ENCODE data around the gene FIG4. TPM values are rescaled to one million over a fixed set of nuclear protein-coding genes. Genes with fewer than 3 reads are reported as not detected.
"Not testable (repeated sequence)": the region's sequence is repeated elsewhere in the genome, so short reads cannot be mapped to it uniquely, and the experiment has no call there.

Gene FIG4
- 9.4 and 17.9 TPM in 2 replicates for total RNA-seq (2014; rRNA removed; shearing (Covaris generic); ENCODE audit: low replicate concordance)

DNA sequence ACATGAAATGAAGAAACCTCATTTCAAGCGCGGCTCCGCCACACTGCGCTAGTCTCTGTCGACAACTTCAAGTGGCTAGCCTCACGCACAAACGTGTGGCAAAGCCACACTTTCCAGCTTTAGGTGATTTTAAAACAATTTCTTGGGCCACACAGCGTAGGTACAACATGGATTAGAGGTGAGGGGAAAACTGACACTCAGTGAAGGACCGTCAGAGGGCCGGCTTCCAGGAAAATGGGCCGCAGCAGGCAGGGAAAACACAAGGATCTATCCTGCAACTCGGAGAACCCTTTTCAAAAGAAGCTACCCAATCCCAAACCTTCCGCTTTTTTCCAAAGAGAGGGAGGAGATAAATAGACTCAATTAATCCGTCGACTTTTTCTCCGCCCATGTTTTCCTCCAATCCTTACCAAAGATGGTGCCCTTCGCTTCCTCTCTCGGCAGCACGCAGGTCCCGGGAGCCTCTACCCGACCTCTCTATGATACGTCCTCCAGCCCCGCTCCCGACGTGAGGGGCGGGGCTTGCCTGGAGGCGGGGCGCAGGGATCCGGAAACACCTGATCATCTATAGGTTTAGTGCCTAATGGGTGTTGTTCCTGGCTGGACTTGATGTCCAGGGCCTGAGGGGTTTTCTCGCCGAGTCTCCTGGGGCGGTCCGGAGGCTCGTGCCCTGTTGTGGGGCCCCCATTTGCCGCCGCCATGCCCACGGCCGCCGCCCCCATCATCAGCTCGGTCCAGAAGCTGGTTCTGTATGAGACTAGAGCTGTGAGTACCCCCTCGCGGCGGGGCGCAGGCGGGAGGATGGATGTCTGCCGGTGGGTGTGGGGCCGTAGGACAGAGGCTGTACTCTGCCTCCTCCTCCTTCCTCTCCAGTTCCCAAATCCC lies at the start of gene FIG4, which contains the start of gene AK9:
Gene FIG4, plus strand, starts transcription at position 560 of the 885 bp plus-strand sequence. Its CDS starts 140 bp downstream, at position 700.
Gene AK9, minus strand, starts transcription at position 466 of the 885 bp plus-strand sequence. CDS start 15,457 bp downstream, outside the sequence.
- in situ Hi-C loops (cut with HindIII; ENCODE audit: low pct_unique_long_range_greater_than_20kb, low sequenced_read_pairs) = no loop called here
- peak; percentile 87 for DNase-seq (ENCODE audit: low read depth)

DNA sequence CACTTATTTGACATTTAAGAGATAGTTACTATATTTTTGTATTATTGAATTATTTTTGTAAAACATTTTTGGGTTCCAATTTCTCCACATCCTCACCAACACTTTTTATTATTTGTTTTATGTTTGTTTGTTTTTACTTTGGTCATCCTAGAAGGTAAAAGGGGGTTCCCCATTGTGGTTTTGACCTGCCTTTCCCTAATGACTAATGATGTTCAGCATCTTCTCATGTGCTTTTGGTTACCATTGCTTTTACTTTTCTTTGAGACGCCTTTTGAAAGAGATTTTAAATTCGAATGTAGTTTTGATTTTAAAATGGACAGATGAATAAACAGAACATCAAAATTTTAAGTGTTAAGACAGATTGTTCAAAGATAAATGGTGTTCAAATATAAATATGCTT lies 47.0 kb upstream of the FIG4 start:
- in situ Hi-C loops (cut with HindIII; ENCODE audit: low pct_unique_long_range_greater_than_20kb, low sequenced_read_pairs) = no loop called here
- no peak for DNase-seq (ENCODE audit: low read depth)

- no peak for DNase-seq (ENCODE audit: low read depth)
- in situ Hi-C loops (cut with HindIII; ENCODE audit: low pct_unique_long_range_greater_than_20kb, low sequenced_read_pairs) = no loop called here
Measured at GRCh38 chr6:109653264-109653663, 37.8 kb upstream of the FIG4 start.

GRCh38 chr6:109655761-109656262 lies 35.3 kb upstream of the FIG4 start:
- in situ Hi-C loops (cut with HindIII; ENCODE audit: low pct_unique_long_range_greater_than_20kb, low sequenced_read_pairs) = no loop called here

DNA sequence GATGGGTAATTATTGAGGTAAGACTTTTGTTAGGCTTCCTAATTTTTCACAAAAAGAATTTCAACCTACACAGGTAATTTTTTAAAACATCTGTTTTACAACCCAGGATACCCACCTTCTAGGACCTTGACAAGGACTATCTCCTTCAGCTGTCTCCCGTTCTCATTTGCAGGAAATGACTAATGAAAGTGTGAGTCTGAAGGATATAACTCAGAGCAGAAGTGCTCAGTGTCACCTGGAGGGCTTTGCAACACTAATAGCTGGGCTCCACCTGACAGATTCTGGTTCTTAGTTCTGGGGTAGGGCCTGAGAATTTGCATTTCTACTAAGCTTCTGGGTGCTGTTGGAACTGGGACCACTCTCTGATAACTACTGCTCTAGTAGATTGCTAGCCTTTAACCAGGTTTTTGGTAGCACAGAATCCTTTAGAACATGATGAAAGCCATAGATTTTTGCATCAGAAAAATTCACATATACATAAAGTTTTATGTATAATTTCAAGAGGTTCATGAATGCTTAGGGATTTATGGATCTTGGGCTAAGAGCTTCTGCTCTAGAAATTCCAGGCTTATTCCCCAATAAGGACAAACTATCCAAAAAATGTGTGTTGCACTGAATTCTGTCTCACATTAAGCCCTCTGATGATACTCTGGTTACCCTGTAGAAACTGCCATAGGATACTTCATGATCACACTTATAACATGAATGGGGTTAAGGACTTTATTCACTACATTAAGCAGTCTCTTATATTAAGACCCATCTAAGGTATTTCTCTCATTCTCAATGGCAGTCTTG lies 30.4 kb upstream of the FIG4 start:
- in situ Hi-C loops (cut with HindIII; ENCODE audit: low pct_unique_long_range_greater_than_20kb, low sequenced_read_pairs) = no loop called here
- no peak for DNase-seq (ENCODE audit: low read depth)

More at GRCh38 chr6:109655761-109656262, 35.3 kb upstream of the FIG4 start:
- DNase-seq (ENCODE audit: low read depth) = no peak

DNA sequence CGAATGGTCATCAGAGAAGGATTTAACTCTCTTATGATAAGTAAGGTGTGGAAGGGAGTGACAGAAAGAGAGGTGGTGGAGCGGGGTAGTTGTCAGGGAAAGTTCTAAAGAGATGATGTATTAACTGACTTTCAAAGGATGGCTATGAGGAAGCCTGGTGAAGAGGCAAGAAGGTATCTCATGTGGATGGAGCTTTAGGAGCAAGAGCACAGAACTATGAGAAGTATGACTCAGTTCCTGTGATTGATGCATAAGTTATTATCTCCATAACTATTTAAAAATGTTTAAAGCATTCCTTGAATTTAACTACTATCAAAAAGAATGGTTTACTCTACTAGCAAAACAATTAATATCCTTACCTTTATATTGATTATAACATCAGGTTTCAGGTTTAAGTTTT lies 28.9 kb upstream of the FIG4 start:
- in situ Hi-C loops (cut with HindIII; ENCODE audit: low pct_unique_long_range_greater_than_20kb, low sequenced_read_pairs) = no loop called here
- DNase-seq (ENCODE audit: low read depth) = no peak

DNA sequence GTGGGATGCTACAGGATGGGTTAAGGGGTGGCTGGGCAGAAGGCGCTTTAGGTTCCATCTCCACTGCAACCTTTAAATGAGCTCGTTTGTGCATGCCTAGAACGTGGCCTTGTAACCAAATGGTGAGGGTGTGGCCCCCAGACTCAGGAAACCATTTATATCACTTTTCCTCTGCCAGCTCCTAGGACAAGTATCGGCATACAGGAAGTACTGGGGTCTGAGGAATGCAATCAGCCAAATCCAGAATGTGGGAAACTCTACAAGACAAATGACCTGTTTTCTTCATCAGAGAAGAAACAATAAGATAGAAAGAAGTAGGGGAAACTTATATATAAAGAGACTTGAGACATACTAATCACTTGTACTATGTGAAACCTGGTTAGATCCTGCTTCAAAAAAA lies 21.3 kb upstream of the FIG4 start:
- in situ Hi-C loops (cut with HindIII; ENCODE audit: low pct_unique_long_range_greater_than_20kb, low sequenced_read_pairs) = no loop called here

GRCh38 chr6:109671733-109672132 lies 19.4 kb upstream of the FIG4 start:
- DNase-seq (ENCODE audit: low read depth) = no peak
- in situ Hi-C loops (cut with HindIII; ENCODE audit: low pct_unique_long_range_greater_than_20kb, low sequenced_read_pairs) = no loop called here

More for the DNA sequence above, 21.3 kb upstream of the FIG4 start:
- DNase-seq (ENCODE audit: low read depth) = no peak

DNA sequence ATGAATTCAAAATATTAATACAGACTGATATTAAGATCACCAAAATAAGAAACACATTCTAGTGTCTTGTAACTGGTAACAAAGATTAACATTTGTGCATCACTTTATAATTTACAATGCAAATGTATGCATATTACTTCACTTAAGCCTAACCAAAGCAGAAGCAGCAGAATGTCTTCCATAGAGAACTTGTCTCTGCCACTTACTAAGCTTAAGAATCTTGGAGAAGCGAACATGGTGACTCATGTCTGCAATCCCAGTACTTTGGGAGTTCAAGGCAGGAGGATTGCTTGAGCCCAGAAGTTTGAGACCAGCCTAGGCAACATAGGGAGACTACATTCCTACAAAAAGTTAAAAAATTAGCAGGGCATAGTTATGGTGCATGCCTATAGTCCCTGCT lies 18.9 kb upstream of the FIG4 start:
- in situ Hi-C loops (cut with HindIII; ENCODE audit: low pct_unique_long_range_greater_than_20kb, low sequenced_read_pairs) = no loop called here
- DNase-seq (ENCODE audit: low read depth) = no peak

DNA sequence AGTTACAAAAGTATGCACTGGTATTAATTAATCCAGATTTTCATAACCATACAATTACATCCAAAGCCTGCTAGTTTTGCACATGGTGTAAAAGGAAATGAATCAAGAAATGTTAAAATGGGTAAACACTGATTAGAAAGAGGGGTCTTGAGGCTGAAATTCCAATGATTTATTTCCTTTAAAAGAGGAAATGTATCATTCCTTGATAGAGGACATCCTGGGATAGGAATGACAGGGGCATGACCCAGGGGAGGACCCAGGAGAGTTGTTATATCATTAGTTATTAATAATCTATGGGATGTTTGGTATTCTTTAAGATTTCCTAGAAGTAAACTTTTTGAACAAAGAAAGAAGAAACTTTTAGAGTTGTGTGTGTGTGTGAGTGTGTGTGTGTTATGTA lies 18.3 kb upstream of the FIG4 start:
- no peak for DNase-seq (ENCODE audit: low read depth)
- in situ Hi-C loops (cut with HindIII; ENCODE audit: low pct_unique_long_range_greater_than_20kb, low sequenced_read_pairs) = no loop called here

DNA sequence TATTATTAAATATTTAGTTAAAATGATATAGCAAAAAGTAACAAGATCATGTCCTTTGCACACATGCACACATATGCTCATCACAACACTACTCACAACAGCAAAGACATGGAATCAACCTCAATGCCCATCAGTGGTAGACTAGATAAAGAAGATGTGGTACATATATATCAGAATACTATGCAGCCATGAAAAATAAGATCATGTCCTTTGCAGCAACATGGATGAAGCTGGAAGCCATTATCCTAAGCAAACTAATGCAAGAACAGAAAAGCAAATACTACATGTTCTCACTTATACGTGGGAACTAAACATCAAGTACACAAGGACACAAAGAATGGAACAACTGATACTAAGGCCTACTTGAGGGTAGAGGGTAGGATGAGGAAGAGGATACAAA lies 14.4 kb upstream of the FIG4 start:
- in situ Hi-C loops (cut with HindIII; ENCODE audit: low pct_unique_long_range_greater_than_20kb, low sequenced_read_pairs) = no loop called here
- DNase-seq (ENCODE audit: low read depth) = no peak

GRCh38 chr6:109678240-109678639 lies 12.9 kb upstream of the FIG4 start:
- in situ Hi-C loops (cut with HindIII; ENCODE audit: low pct_unique_long_range_greater_than_20kb, low sequenced_read_pairs) = no loop called here
- no peak for DNase-seq (ENCODE audit: low read depth)

DNA sequence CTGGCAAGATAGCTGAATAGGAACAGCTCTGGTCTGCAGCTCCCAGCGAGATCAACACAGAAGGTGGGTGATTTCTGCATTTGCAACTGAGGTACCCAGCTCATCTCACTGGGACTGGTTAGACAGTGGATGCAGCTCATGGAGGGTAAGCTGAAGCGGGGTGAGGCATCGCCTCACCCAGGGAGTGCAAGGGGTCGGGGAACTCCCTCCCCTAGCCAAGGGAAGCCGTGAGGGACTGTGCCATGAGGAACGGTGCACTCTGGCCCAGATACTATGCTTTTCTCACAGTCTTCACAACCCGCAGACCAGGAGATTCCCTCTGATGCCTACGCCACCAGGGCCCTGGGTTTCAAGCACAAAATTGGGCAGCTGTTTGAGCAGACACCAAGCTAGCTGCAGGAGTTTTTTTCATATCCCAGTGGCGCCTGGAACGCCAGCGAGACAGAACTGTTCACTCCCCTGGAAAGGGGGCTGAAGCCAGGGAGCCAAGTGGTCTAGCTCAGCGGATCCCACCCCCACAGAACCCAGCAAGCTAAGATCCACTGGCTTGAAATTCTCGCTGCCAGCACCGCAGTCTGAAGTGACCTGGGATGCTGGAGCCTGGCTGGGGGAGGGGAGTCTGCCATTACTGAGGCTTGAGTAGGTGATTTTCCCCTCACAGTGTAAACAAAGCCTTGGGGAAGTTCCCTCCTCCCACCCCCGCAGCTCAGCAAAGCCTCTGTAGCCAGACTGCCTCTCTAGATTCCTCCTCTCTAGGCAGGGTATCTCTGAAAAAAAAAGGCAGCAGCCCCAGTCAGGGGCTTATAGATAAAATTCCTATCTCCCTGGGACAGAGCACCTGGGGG lies 12.2 kb upstream of the FIG4 start:
- DNase-seq (ENCODE audit: low read depth); in situ Hi-C loops (cut with HindIII; ENCODE audit: low pct_unique_long_range_greater_than_20kb, low sequenced_read_pairs): not testable (repeated sequence)

DNA sequence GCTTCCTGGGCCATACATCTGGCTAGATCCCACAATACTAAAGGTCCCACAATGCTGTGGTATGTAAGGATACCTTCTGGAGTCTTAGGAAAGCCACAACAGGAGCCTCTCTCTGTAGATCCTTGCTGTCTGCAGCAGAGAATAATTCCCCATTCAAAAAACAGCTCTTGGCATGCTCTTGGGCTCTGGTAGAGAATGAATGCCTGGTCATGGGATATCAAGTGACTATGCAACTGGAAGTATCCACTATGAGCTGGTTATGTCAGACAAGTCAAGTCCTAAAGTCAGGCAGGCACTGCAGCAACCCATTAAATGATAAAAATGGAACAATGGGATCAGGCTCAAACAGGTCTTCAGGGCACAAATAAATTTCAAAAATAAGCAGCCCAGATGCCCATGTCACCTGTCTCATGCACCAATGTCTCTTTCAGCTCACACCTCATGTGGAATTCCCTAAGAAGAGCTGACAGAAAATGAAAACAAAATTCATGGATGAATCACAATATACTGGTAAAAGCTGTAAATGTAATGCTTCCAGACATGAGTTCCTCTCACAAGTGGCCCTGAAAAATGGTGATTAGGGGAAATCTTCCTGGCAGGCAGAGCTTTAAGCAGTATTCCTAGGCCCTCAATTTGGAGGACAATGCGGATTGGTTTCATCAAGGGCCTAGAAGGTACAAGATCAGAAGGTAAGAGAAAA lies 4.4 kb upstream of the FIG4 start:
- in situ Hi-C loops (cut with HindIII; ENCODE audit: low pct_unique_long_range_greater_than_20kb, low sequenced_read_pairs) = no loop called here
- DNase-seq (ENCODE audit: low read depth) = no peak

- in situ Hi-C loops (cut with HindIII; ENCODE audit: low pct_unique_long_range_greater_than_20kb, low sequenced_read_pairs) = no loop called here
- DNase-seq (ENCODE audit: low read depth) = peak; percentile 52
Measured at GRCh38 chr6:109687271-109687761, 3.8 kb upstream of the FIG4 start.

- in situ Hi-C loops (cut with HindIII; ENCODE audit: low pct_unique_long_range_greater_than_20kb, low sequenced_read_pairs) = no loop called here
- DNase-seq (ENCODE audit: low read depth) = no peak
Measured at GRCh38 chr6:109690373-109690736, 741 bp upstream of the FIG4 start.

DNA sequence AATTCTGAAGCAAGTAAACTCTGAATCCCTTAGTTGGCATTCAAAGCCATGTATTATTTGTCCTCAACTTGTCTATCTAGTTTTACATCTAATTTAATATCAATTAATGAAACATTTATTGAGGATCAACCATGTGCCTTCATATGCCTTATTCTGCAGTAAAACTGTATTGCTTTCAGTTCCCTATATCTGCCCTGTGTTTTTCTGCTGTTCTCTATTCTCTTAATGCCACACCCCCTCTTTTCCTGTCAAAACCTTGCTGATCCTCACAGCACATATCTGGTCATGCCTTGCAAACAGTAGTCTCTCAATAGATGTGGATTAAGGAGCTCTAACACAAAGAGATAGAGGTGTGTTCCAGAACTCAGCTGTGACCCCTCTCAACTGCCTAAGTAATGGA lies 2.0 kb downstream of the FIG4 start:
- in situ Hi-C loops (cut with HindIII; ENCODE audit: low pct_unique_long_range_greater_than_20kb, low sequenced_read_pairs) = no loop called here

More for the DNA sequence above, 2.0 kb downstream of the FIG4 start:
- no peak for DNase-seq (ENCODE audit: low read depth)

Measured in Caki2 (cell line).